ENCODE measurements around the gene MAMSTR.

The MAMSTR gene

DNA sequence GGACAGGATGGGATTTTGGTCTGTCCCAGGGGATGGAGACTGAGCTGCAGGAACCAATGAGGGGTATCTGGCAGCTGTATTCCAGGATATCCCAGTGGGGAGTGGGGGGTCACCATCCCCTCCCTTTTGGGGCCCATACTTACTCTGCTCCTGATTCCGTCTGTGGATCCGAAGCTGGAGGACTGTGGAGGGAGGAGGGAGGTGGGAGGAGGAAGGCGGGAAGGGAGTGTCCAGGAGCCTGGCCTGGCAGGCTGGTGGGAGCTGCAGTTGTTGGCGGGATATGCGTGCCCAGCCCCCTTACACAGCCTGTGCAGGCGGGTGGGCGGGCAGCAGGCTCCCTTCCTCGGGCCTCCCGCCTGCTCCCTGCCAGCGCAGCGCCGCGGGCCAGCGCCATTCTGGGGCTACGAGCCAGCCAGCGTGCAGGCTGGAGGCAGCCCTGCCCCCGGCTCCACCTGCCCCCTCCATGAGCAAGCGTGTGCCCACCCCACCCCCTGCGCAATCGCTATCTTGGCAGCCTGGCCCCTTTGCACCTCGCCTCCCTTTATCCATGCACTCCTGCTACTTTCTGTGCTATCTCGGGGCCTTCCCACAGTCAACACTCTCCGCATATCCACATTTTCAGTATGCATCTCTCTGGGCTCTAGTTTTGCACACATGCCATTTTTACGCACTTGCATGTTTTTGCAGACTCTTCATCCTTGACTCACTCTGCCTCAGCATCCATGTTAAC lies 2.8 kb downstream of the MAMSTR start (continued):
- peak; percentile 82 for TF ChIP-seq ZNF76 (tag by site-specific recombination; IDR thresholded peaks at IDR 0.05; ENCODE audit: borderline replicate concordance, low read depth)
- TF ChIP-seq, protein P1, sequence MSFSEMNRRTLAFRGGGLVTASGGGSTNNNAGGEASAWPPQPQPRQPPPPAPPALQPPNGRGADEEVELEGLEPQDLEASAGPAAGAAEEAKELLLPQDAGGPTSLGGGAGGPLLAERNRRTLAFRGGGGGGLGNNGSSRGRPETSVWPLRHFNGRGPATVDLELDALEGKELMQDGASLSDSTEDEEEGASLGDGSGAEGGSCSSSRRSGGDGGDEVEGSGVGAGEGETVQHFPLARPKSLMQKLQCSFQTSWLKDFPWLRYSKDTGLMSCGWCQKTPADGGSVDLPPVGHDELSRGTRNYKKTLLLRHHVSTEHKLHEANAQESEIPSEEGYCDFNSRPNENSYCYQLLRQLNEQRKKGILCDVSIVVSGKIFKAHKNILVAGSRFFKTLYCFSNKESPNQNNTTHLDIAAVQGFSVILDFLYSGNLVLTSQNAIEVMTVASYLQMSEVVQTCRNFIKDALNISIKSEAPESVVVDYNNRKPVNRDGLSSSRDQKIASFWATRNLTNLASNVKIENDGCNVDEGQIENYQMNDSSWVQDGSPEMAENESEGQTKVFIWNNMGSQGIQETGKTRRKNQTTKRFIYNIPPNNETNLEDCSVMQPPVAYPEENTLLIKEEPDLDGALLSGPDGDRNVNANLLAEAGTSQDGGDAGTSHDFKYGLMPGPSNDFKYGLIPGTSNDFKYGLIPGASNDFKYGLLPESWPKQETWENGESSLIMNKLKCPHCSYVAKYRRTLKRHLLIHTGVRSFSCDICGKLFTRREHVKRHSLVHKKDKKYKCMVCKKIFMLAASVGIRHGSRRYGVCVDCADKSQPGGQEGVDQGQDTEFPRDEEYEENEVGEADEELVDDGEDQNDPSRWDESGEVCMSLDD (tag by site-specific recombination; IDR thresholded peaks at IDR 0.05), result peak; percentile 64
- peak; percentile 48 for TF ChIP-seq YY2 (tag by site-specific recombination; IDR thresholded peaks at IDR 0.05)
- TF ChIP-seq ZBTB11 (tag by site-specific recombination; conservative IDR thresholded peaks at IDR 0.05; ENCODE audit: low read depth), result 0 out of 2 replicates have a peak, but pooled peaks have one; percentile 25

- no peak overlapping the region for H3K4me3 ChIP-seq (ENCODE audit: low read depth, low read length)
- ChIA-PET CTCF (interaction anchor here (0.6 kb wide), 1 partner anchor 44 kb away, joined by 3 read pairs; no protein-coding TSS in a partner anchor), POLR2A (interaction anchor here (1.0 to 1.4 kb wide), 2 partner anchors 10 to 23 kb away, joined by 5 to 6 read pairs; no protein-coding TSS in a partner anchor)
- TF ChIP-seq KLF8 (tag by site-specific recombination; IDR thresholded peaks at IDR 0.05) (no peak), ZNF214 (tag by site-specific recombination; IDR thresholded peaks at IDR 0.05; ENCODE audit: borderline replicate concordance) (no peak), ZNF768 (tag by site-specific recombination; IDR thresholded peaks at IDR 0.05) (no peak), BCL11B (tag by site-specific recombination; IDR thresholded peaks at IDR 0.05; ENCODE audit: low read depth) (no peak), ZNF302 (tag by site-specific recombination; IDR thresholded peaks at IDR 0.05; ENCODE audit: low read depth) (no peak), ZBTB7A (tag by site-specific recombination; IDR thresholded peaks at IDR 0.05; ENCODE audit: low read depth) (no peak), SP7 (tag by site-specific recombination; IDR thresholded peaks at IDR 0.05) (no peak), IKZF3 (tag by site-specific recombination; IDR thresholded peaks at IDR 0.05) (peak; percentile 33; the same call in 1 of the 2 replicates), ZNF133 (tag by site-specific recombination; IDR thresholded peaks at IDR 0.05) (no peak), ZSCAN23 (tag by site-specific recombination; IDR thresholded peaks at IDR 0.05) (no peak), KLF1 (tag by site-specific recombination; IDR thresholded peaks at IDR 0.05) (peak; percentile 80), SP2 (tag by site-specific recombination; IDR thresholded peaks at IDR 0.05) (0 out of 2 replicates have a peak, but pooled peaks have one; percentile 5), ZBTB17 (tag by site-specific recombination; IDR thresholded peaks at IDR 0.05) (peak; percentile 65), ZNF600 (tag by site-specific recombination; IDR thresholded peaks at IDR 0.05) (0 out of 2 replicates have a peak, but pooled peaks have one; percentile 10), ZNF416 (tag by site-specific recombination; IDR thresholded peaks at IDR 0.05) (no peak), ZSCAN16 (tag by site-specific recombination; IDR thresholded peaks at IDR 0.05) (no peak)
- TF ChIP-seq, protein P2, sequence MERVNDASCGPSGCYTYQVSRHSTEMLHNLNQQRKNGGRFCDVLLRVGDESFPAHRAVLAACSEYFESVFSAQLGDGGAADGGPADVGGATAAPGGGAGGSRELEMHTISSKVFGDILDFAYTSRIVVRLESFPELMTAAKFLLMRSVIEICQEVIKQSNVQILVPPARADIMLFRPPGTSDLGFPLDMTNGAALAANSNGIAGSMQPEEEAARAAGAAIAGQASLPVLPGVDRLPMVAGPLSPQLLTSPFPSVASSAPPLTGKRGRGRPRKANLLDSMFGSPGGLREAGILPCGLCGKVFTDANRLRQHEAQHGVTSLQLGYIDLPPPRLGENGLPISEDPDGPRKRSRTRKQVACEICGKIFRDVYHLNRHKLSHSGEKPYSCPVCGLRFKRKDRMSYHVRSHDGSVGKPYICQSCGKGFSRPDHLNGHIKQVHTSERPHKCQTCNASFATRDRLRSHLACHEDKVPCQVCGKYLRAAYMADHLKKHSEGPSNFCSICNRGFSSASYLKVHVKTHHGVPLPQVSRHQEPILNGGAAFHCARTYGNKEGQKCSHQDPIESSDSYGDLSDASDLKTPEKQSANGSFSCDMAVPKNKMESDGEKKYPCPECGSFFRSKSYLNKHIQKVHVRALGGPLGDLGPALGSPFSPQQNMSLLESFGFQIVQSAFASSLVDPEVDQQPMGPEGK (tag by site-specific recombination; IDR thresholded peaks at IDR 0.05), result no peak
- TF ChIP-seq, protein P3, sequence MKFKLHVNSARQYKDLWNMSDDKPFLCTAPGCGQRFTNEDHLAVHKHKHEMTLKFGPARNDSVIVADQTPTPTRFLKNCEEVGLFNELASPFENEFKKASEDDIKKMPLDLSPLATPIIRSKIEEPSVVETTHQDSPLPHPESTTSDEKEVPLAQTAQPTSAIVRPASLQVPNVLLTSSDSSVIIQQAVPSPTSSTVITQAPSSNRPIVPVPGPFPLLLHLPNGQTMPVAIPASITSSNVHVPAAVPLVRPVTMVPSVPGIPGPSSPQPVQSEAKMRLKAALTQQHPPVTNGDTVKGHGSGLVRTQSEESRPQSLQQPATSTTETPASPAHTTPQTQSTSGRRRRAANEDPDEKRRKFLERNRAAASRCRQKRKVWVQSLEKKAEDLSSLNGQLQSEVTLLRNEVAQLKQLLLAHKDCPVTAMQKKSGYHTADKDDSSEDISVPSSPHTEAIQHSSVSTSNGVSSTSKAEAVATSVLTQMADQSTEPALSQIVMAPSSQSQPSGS (tag by site-specific recombination; IDR thresholded peaks at IDR 0.05; ENCODE audit: low read depth), result no peak
- peaks cover 13% of the 10 kb centered on the region for H3K4me1 ChIP-seq (ENCODE audit: control insufficient read depth, insufficient read depth, low read length)
- no peaks in the 10 kb centered on the region; a peak in 1 of 3 replicates for H3K36me3 ChIP-seq (ENCODE audit: control insufficient read depth in 2 of 2, insufficient read depth in 1 of 2, low read length in 2 of 2)
- H3K27ac ChIP-seq (ENCODE audit: extremely low read depth, low read depth, low read length), result peak overlapping the region; percentile 50; the same call in 1 of the 2 replicates
- no peaks in the 10 kb centered on the region for H3K9me3 ChIP-seq (ENCODE audit: control insufficient read depth, insufficient read depth, low read depth, low read length)
Measured at GRCh38 chr19:48715681-48716171, 3.8 kb downstream of the MAMSTR start.
